Measurements from ENCODE around the gene MGMT.

- TF ChIP-seq, protein P1, sequence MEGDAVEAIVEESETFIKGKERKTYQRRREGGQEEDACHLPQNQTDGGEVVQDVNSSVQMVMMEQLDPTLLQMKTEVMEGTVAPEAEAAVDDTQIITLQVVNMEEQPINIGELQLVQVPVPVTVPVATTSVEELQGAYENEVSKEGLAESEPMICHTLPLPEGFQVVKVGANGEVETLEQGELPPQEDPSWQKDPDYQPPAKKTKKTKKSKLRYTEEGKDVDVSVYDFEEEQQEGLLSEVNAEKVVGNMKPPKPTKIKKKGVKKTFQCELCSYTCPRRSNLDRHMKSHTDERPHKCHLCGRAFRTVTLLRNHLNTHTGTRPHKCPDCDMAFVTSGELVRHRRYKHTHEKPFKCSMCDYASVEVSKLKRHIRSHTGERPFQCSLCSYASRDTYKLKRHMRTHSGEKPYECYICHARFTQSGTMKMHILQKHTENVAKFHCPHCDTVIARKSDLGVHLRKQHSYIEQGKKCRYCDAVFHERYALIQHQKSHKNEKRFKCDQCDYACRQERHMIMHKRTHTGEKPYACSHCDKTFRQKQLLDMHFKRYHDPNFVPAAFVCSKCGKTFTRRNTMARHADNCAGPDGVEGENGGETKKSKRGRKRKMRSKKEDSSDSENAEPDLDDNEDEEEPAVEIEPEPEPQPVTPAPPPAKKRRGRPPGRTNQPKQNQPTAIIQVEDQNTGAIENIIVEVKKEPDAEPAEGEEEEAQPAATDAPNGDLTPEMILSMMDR (IDR thresholded peaks at IDR 0.05) = no peak
- no peak for TF ChIP-seq POLR2A (IDR thresholded peaks at IDR 0.05)
- no peak for TF ChIP-seq POLR2AphosphoS5 (IDR thresholded peaks at IDR 0.05)
These were observed 317.9 kb downstream of the MGMT start for GRCh38 chr10:129784891-129785290.
